SKM-1 (cell line): ENCODE data around the gene LDLRAD4.

Experiments
- DNase-seq: peaks from one replicate; lab custom pipeline; 2025; ENCODE audit not compliant: unreplicated experiment; lab: John Stamatoyannopoulos, UW

The LDLRAD4 gene

DNA sequence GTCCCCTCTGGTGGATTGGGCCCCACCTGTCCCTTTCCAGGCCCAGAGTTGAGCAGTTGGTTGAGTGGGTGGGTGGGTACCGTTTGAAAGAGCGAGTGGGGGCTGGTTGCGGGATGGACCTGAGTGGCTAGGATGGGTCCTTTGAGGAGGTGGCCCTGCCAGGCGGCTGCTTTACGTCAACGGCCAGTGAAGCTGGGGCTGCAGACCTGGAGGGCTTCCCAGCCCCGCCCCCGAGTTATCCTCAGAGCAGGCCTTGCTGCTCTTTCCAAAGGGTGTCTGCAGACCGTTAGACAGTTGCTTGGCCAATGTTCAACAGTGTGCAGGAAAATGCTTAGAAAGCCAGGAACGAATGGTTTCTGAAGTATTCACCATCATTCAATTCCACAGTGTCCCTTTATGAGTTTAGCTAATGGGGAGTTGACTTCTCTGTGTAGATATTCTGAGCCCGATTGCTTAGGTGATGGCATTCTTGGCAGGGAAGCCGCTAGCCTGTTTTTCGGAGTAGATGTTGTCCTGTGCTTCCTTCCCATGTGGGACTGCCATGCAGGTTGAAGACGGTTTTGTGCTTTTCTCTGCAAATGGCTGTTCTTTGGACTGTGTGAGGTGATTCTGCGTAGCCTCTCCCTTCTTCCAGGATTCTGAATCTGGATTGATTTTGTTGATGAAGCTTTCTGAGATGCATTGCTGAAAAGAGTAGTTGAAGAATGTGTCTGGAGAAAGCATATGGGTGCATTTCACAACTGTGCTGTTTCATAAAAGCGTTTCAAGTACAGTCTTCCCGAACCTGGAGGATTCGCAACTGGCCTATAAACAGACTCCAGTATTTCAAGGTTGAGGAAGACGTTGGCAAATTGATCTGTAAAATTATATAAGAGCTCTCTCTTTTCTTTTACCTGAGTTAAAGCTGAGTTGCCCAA is 45.8 kb downstream of the LDLRAD4 start:
- no peak for DNase-seq

GRCh38 chr18:13265008-13265910 is 46.7 kb downstream of the LDLRAD4 start:
- no peak for DNase-seq

- no peak for DNase-seq
Measured at GRCh38 chr18:13265911-13266217, 47.3 kb downstream of the LDLRAD4 start.

DNA sequence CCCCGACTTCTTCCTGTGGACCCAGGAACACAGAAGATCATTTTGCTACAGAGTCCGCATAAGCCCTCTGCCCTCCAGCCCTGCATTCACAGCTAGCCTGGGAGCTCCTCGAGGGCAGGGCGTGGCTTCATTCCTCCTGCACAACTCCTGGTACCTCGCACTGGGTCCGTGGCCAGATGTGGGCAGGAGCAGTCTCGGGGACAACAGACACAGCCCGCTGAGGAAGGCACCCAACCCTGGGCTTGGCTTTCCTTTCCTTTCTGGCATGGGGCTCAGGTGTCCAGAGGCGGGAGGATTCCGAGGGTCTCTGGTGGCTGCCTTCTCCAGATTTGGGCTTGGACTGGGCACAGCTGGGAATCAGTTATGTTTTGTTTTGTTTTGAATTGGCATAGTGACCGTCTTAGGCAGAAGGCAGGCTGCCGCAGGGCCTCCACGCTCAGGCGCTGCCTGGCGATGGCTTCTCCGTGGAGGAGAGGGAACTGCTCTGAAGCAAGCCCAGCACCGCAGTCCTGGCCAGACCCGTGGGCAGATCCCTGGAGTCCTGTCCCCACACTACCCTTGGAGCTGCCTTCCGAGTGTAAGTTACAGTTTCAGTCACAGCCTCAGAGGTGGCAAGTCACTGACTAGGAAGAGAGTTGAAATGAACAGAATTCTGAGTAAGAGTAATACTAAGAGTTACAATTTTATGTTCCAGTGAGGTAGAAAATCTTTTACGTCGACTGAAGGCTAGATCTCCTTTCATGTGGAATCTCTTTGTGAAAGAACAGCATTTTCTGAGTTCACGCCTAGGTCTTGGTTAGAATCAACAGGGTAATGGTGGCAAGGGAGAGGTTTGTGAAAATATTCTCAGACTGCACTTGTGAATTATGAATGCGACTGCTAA is 47.9 kb downstream of the LDLRAD4 start:
- DNase-seq = no peak

DNA sequence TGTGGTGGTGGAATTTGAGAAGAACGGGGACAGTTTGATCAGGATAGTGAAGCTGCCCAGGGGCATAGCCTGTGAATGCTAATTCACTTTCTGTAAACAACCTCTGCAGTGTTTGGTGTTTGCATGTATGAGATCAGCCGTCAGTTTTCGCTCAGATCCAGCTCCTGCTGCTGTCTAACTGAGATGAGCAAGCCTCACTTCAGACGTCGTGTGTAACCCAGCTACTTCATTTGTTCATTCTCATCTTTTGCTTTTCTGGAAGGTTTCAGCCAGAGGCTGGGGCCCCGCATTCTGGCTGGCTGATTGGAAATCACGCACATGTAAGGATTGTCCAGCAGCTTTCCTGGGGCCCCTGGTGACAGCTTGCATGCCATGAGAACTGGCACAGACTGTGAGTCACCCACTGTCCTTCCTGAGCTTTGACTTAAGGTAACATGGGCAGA is 48.9 kb downstream of the LDLRAD4 start:
- no peak for DNase-seq

- DNase-seq = no peak
Measured at GRCh38 chr18:13268158-13269012, 49.8 kb downstream of the LDLRAD4 start.

GRCh38 chr18:13269013-13269280 is 50.4 kb downstream of the LDLRAD4 start:
- DNase-seq = no peak

GRCh38 chr18:13269521-13270011 is 51.0 kb downstream of the LDLRAD4 start:
- no peak for DNase-seq

GRCh38 chr18:13270279-13270855 is 51.8 kb downstream of the LDLRAD4 start:
- no peak for DNase-seq

DNA sequence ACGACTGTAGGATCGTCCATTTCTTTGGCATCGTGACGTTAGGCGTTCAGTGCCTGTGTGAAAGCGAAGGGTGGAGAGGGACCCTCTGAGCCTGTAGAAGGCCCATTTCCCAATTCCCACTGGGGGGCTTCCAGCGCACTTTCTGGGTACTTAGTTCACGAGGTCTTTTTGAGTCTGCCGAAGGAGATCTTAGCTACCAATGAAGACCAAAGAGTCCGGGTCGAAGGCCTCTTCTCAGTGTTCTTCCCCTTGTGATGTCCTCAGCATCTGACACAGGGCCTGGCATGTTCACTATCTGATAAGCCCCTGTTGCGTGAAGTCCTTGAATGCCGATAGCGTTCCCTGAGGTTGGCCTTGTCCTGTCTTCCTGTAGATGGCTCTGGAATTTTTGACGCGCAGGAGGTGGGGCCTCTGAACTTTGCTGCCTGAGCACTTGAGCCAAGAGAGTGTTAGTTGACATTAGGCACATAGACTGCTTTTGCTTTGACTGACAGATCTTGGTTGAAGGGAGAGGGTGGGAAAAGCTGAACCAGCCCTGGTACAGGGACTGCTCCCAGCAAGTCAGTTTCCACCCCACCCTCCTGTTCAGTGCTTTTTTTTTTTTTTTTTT is 52.8 kb downstream of the LDLRAD4 start:
- DNase-seq = no peak

- no peak for DNase-seq
Measured at GRCh38 chr18:13272416-13272815, 53.9 kb downstream of the LDLRAD4 start.

DNA sequence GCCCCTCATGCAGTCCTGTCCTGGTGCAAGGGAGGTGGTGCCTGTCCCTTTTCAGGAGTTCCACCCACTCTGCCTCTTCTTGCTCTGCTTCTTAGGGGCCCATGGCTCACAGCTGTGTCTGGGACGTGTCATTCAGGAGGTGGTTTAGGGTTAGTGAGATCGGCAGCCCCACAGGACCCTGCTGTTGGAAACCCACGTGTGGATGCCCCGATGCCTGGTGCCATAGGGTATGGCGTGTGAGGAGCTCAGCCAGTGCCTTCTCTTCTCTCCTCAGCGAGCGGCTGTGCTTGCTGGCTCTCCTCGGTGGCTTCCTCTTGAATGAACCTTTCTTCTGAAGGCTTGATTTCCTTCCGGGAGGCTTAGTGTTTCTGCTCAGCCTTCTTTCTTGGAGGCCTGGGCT is 55.2 kb downstream of the LDLRAD4 start:
- no peak for DNase-seq

DNA sequence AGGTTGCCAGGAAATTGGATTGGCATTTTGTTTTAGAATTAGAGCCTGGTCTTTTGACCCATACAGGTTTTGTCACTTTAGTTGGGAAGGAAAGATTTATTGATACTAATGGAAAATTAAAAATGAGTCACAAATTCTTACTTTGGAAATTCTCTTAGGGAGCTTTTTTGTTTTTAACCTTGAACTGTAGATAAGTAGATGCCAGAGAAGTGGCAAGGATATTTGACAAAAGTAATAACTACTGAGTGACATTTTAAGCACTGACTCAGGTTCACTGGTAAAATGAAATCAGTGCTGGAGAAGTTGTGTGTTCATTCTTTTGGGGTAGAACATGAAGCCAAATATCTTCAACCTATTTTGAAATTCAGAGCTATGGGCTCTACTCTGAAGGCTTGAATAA is 56.5 kb downstream of the LDLRAD4 start:
- no peak for DNase-seq

- DNase-seq = no peak
Measured at GRCh38 chr18:13276530-13277520, 58.3 kb downstream of the LDLRAD4 start.

- DNase-seq = no peak
Measured at GRCh38 chr18:13278062-13278630, 59.6 kb downstream of the LDLRAD4 start.

- DNase-seq = no peak
Measured at GRCh38 chr18:13279181-13280069, 60.9 kb downstream of the LDLRAD4 start.
